Measurements from ENCODE around the gene KCNK16.

DNA sequence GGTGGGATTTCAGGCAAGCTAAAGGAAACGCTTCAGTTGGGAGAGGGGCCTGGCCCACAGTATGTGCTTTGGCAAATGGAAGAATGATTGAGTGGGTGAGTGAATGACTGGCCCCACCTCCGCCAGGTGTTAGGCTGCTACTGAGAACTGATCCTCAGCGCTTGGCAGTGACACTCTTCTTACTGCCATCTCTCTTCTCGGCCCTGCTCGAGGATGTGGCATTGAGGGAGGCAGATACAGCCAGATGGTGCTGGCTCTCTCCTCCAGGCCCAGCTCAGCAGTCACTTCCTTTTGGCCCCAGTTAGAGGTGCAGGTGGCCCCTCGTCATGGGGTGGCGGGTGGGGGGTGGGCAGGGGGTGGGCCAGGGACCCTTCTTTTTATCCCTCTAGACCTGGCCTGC, 54.3 kb downstream of the KCNK16 start:
- TF ChIP-seq POLR2A (IDR thresholded peaks at IDR 0.05) = no peak
- TF ChIP-seq, protein P1, sequence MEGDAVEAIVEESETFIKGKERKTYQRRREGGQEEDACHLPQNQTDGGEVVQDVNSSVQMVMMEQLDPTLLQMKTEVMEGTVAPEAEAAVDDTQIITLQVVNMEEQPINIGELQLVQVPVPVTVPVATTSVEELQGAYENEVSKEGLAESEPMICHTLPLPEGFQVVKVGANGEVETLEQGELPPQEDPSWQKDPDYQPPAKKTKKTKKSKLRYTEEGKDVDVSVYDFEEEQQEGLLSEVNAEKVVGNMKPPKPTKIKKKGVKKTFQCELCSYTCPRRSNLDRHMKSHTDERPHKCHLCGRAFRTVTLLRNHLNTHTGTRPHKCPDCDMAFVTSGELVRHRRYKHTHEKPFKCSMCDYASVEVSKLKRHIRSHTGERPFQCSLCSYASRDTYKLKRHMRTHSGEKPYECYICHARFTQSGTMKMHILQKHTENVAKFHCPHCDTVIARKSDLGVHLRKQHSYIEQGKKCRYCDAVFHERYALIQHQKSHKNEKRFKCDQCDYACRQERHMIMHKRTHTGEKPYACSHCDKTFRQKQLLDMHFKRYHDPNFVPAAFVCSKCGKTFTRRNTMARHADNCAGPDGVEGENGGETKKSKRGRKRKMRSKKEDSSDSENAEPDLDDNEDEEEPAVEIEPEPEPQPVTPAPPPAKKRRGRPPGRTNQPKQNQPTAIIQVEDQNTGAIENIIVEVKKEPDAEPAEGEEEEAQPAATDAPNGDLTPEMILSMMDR (IDR thresholded peaks at IDR 0.05) = no peak

All from testis (tissue), 2 donors.